ENCODE data around the gene CDK14. TPM values are rescaled to one million over a fixed set of nuclear protein-coding genes. Genes with fewer than 3 reads are reported as not detected.

CDK14 gene
- total and polyA plus RNA-seq, 2 of the 8 experiments (the other 6 are each of a cell fraction or from before 2014, with no cell fraction given) = 5.5 to 47.3 TPM

DNA sequence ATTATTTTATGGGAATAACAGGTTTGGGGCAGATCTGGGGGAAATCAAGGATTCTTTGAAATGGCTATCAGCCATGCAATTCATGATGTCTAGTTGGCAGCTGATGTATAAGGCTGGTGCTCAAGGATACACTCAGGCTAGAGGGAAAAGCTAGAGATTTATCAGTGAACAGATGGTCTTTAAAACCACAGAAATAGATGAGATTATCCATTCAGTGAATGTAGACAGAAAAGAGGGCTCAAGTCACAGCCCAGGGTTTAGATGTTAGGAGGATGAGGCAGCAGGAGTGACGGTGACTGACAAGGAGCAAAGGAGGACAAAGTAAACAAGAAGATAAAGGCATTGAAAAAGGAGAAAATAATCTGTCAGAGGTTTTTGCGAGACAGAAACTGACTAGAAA lies 238.7 kb downstream of the CDK14 start (continued):
- TF ChIP-seq, protein P1, sequence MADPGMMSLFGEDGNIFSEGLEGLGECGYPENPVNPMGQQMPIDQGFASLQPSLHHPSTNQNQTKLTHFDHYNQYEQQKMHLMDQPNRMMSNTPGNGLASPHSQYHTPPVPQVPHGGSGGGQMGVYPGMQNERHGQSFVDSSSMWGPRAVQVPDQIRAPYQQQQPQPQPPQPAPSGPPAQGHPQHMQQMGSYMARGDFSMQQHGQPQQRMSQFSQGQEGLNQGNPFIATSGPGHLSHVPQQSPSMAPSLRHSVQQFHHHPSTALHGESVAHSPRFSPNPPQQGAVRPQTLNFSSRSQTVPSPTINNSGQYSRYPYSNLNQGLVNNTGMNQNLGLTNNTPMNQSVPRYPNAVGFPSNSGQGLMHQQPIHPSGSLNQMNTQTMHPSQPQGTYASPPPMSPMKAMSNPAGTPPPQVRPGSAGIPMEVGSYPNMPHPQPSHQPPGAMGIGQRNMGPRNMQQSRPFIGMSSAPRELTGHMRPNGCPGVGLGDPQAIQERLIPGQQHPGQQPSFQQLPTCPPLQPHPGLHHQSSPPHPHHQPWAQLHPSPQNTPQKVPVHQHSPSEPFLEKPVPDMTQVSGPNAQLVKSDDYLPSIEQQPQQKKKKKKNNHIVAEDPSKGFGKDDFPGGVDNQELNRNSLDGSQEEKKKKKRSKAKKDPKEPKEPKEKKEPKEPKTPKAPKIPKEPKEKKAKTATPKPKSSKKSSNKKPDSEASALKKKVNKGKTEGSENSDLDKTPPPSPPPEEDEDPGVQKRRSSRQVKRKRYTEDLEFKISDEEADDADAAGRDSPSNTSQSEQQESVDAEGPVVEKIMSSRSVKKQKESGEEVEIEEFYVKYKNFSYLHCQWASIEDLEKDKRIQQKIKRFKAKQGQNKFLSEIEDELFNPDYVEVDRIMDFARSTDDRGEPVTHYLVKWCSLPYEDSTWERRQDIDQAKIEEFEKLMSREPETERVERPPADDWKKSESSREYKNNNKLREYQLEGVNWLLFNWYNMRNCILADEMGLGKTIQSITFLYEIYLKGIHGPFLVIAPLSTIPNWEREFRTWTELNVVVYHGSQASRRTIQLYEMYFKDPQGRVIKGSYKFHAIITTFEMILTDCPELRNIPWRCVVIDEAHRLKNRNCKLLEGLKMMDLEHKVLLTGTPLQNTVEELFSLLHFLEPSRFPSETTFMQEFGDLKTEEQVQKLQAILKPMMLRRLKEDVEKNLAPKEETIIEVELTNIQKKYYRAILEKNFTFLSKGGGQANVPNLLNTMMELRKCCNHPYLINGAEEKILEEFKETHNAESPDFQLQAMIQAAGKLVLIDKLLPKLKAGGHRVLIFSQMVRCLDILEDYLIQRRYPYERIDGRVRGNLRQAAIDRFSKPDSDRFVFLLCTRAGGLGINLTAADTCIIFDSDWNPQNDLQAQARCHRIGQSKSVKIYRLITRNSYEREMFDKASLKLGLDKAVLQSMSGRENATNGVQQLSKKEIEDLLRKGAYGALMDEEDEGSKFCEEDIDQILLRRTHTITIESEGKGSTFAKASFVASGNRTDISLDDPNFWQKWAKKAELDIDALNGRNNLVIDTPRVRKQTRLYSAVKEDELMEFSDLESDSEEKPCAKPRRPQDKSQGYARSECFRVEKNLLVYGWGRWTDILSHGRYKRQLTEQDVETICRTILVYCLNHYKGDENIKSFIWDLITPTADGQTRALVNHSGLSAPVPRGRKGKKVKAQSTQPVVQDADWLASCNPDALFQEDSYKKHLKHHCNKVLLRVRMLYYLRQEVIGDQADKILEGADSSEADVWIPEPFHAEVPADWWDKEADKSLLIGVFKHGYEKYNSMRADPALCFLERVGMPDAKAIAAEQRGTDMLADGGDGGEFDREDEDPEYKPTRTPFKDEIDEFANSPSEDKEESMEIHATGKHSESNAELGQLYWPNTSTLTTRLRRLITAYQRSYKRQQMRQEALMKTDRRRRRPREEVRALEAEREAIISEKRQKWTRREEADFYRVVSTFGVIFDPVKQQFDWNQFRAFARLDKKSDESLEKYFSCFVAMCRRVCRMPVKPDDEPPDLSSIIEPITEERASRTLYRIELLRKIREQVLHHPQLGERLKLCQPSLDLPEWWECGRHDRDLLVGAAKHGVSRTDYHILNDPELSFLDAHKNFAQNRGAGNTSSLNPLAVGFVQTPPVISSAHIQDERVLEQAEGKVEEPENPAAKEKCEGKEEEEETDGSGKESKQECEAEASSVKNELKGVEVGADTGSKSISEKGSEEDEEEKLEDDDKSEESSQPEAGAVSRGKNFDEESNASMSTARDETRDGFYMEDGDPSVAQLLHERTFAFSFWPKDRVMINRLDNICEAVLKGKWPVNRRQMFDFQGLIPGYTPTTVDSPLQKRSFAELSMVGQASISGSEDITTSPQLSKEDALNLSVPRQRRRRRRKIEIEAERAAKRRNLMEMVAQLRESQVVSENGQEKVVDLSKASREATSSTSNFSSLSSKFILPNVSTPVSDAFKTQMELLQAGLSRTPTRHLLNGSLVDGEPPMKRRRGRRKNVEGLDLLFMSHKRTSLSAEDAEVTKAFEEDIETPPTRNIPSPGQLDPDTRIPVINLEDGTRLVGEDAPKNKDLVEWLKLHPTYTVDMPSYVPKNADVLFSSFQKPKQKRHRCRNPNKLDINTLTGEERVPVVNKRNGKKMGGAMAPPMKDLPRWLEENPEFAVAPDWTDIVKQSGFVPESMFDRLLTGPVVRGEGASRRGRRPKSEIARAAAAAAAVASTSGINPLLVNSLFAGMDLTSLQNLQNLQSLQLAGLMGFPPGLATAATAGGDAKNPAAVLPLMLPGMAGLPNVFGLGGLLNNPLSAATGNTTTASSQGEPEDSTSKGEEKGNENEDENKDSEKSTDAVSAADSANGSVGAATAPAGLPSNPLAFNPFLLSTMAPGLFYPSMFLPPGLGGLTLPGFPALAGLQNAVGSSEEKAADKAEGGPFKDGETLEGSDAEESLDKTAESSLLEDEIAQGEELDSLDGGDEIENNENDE (IDR thresholded peaks at IDR 0.05; ENCODE audit: insufficient replicate concordance, low read length) = no peak
- no peak for TF ChIP-seq ASH2L (IDR thresholded peaks at IDR 0.05; ENCODE audit: low read length)
- TF ChIP-seq PHF8 (conservative IDR thresholded peaks at IDR 0.05; ENCODE audit: low read depth, low read length) = no peak
- no peak for TF ChIP-seq JUND (IDR thresholded peaks at IDR 0.05; ENCODE audit: low read length)
- TF ChIP-seq GABPA (IDR thresholded peaks at IDR 0.05; ENCODE audit: borderline replicate concordance, insufficient read depth, low read length) = no peak
- TF ChIP-seq SIX5 (IDR thresholded peaks at IDR 0.05; ENCODE audit: low read depth, low read length) = no peak
- no peak for TF ChIP-seq RFX5 (IDR thresholded peaks at IDR 0.05; ENCODE audit: borderline replicate concordance, low read depth, low read length)
- no peak for TF ChIP-seq BRCA1 (IDR thresholded peaks at IDR 0.05; ENCODE audit: low read depth, low read length)
- TF ChIP-seq KDM1A (IDR thresholded peaks at IDR 0.05; ENCODE audit: borderline replicate concordance, low read length) = no peak
- TF ChIP-seq SP4 (IDR thresholded peaks at IDR 0.05; ENCODE audit: low read length) = no peak
- TF ChIP-seq RXRA (IDR thresholded peaks at IDR 0.05; ENCODE audit: insufficient read depth, low read depth, low read length) = no peak
